ENCODE measurements around the gene TRIP6.

GRCh38 chr7:100885440-100886141 is 18.4 kb downstream of the TRIP6 start:
- no peak for TF ChIP-seq BHLHE40 (IDR thresholded peaks at IDR 0.05; ENCODE audit: borderline replicate concordance)
- TF ChIP-seq CTBP1 (IDR thresholded peaks at IDR 0.05; ENCODE audit: borderline replicate concordance): no peak
- TF ChIP-seq SUZ12 (IDR thresholded peaks at IDR 0.05): no peak
- no peak for TF ChIP-seq L3MBTL2 (conservative IDR thresholded peaks at IDR 0.05)
- TF ChIP-seq SP1 (IDR thresholded peaks at IDR 0.05): no peak
- TF ChIP-seq TARDBP (IDR thresholded peaks at IDR 0.05): no peak
- no peak for TF ChIP-seq ARNT (IDR thresholded peaks at IDR 0.05)
- TF ChIP-seq FOXM1 (IDR thresholded peaks at IDR 0.05; ENCODE audit: borderline replicate concordance): no peak
- TF ChIP-seq HDGF (IDR thresholded peaks at IDR 0.05; ENCODE audit: borderline replicate concordance): no peak
- no peak for TF ChIP-seq PKNOX1 (IDR thresholded peaks at IDR 0.05)

All from HEK293T (cell line).